ENCODE results near the gene AFDN. TPM values are rescaled to one million over a fixed set of nuclear protein-coding genes. Genes with fewer than 3 reads are reported as not detected.
A peak's percentile ranks its signal among the peaks of the same experiment; 100 is the strongest.

The AFDN gene
- polyA plus RNA-seq, 2 donors: 91.7 to 124 TPM

GRCh38 chr6:167796192-167796981 is 30.3 kb upstream of the AFDN start:
- H3K27ac ChIP-seq (ENCODE audit: low read depth in 2 of 2, low read length in 1 of 2): no peak overlapping the region
- no peaks in the 10 kb centered on the region for H3K36me3 ChIP-seq (ENCODE audit: control insufficient read depth in 2 of 2, insufficient read depth in 2 of 2, low read length in 1 of 2)
- H3K9me3 ChIP-seq (ENCODE audit: control insufficient read depth in 2 of 2, insufficient read depth in 1 of 2, low read depth in 1 of 2, low read length in 1 of 2): peaks cover 3% of the 10 kb centered on the region in 2 donors
- 20 to 33% methylated on average over 36 to 43 of the region's 43 CpGs for WGBS, 2 donors
- peaks cover 3 to 9% of the 10 kb centered on the region in 2 donors for H3K4me1 ChIP-seq (ENCODE audit: control insufficient read depth in 2 of 2, insufficient read depth in 2 of 2, low read length in 1 of 2)
- H3K27me3 ChIP-seq (ENCODE audit: control insufficient read depth in 1 of 2, insufficient read depth in 2 of 2, low read length in 2 of 2): no peaks in the 10 kb centered on the region
- H3K4me3 ChIP-seq (ENCODE audit: low read depth in 1 of 2, low read length in 2 of 2): peak overlapping the region; percentile 43 to 46

GRCh38 chr6:167797011-167797471 is 29.7 kb upstream of the AFDN start:
- Histone ChIP-seq H3K36me3 (ENCODE audit: control insufficient read depth in 2 of 2, insufficient read depth in 2 of 2, low read length in 1 of 2) (no peaks in the 10 kb centered on the region), H3K4me1 (ENCODE audit: control insufficient read depth in 2 of 2, insufficient read depth in 2 of 2, low read length in 1 of 2) (peaks cover 3 to 9% of the 10 kb centered on the region in 2 donors), H3K27me3 (ENCODE audit: control insufficient read depth in 1 of 2, insufficient read depth in 2 of 2, low read length in 2 of 2) (no peaks in the 10 kb centered on the region), H3K27ac (ENCODE audit: low read depth in 2 of 2, low read length in 1 of 2) (no peak overlapping the region), H3K4me3 (ENCODE audit: low read depth in 1 of 2, low read length in 2 of 2) (peak overlapping the region; percentile 43 to 46), H3K9me3 (ENCODE audit: control insufficient read depth in 2 of 2, insufficient read depth in 1 of 2, low read depth in 1 of 2, low read length in 1 of 2) (peaks cover 3% of the 10 kb centered on the region in 2 donors)
- WGBS, 2 donors: 68 to 81% methylated on average over 28 to 31 of the region's 31 CpGs

GRCh38 chr6:167797476-167798265 is 29.0 kb upstream of the AFDN start:
- no peak overlapping the region for H3K27ac ChIP-seq (ENCODE audit: low read depth in 2 of 2, low read length in 1 of 2)
- H3K4me1 ChIP-seq (ENCODE audit: control insufficient read depth in 2 of 2, insufficient read depth in 2 of 2, low read length in 1 of 2): peaks cover 3 to 9% of the 10 kb centered on the region in 2 donors
- 89 to 90% methylated on average over 20 of the region's 20 CpGs for WGBS, 2 donors
- no peaks in the 10 kb centered on the region for H3K27me3 ChIP-seq (ENCODE audit: control insufficient read depth in 1 of 2, insufficient read depth in 2 of 2, low read length in 2 of 2)
- H3K4me3 ChIP-seq (ENCODE audit: low read depth in 1 of 2, low read length in 2 of 2): no peak overlapping the region
- peaks cover 3% of the 10 kb centered on the region in 2 donors for H3K9me3 ChIP-seq (ENCODE audit: control insufficient read depth in 2 of 2, insufficient read depth in 1 of 2, low read depth in 1 of 2, low read length in 1 of 2)
- no peaks in the 10 kb centered on the region for H3K36me3 ChIP-seq (ENCODE audit: control insufficient read depth in 2 of 2, insufficient read depth in 2 of 2, low read length in 1 of 2)

- Histone ChIP-seq H3K9me3 (ENCODE audit: control insufficient read depth in 2 of 2, insufficient read depth in 1 of 2, low read depth in 1 of 2, low read length in 1 of 2) (peaks cover 3% of the 10 kb centered on the region in 2 donors), H3K27me3 (ENCODE audit: control insufficient read depth in 1 of 2, insufficient read depth in 2 of 2, low read length in 2 of 2) (no peaks in the 10 kb centered on the region), H3K4me1 (ENCODE audit: control insufficient read depth in 2 of 2, insufficient read depth in 2 of 2, low read length in 1 of 2) (peaks cover 3 to 9% of the 10 kb centered on the region in 2 donors), H3K27ac (ENCODE audit: low read depth in 2 of 2, low read length in 1 of 2) (no peak overlapping the region), H3K36me3 (ENCODE audit: control insufficient read depth in 2 of 2, insufficient read depth in 2 of 2, low read length in 1 of 2) (no peaks in the 10 kb centered on the region), H3K4me3 (ENCODE audit: low read depth in 1 of 2, low read length in 2 of 2) (no peak overlapping the region)
- WGBS, 2 donors: 90% methylated on average over 12 of the region's 12 CpGs
Observed at GRCh38 chr6:167798453-167798852, 28.3 kb upstream of the AFDN start.

- Histone ChIP-seq H3K27ac (ENCODE audit: low read depth in 2 of 2, low read length in 1 of 2) (peak overlapping the region; percentile 22 to 27), H3K9me3 (ENCODE audit: control insufficient read depth in 2 of 2, insufficient read depth in 1 of 2, low read depth in 1 of 2, low read length in 1 of 2) (peaks cover 3% of the 10 kb centered on the region in 2 donors), H3K36me3 (ENCODE audit: control insufficient read depth in 2 of 2, insufficient read depth in 2 of 2, low read length in 1 of 2) (no peaks in the 10 kb centered on the region), H3K4me1 (ENCODE audit: control insufficient read depth in 2 of 2, insufficient read depth in 2 of 2, low read length in 1 of 2) (peaks cover 3 to 9% of the 10 kb centered on the region in 2 donors), H3K27me3 (ENCODE audit: control insufficient read depth in 1 of 2, insufficient read depth in 2 of 2, low read length in 2 of 2) (no peaks in the 10 kb centered on the region), H3K4me3 (ENCODE audit: low read depth in 1 of 2, low read length in 2 of 2) (no peak overlapping the region)
- 54% methylated on average over 23 of the region's 23 CpGs for WGBS, 2 donors
Observed at GRCh38 chr6:167799033-167799821, 27.5 kb upstream of the AFDN start.

GRCh38 chr6:167800549-167800948 is 26.2 kb upstream of the AFDN start:
- Histone ChIP-seq H3K27ac (ENCODE audit: low read depth in 2 of 2, low read length in 1 of 2) (no peak overlapping the region), H3K36me3 (ENCODE audit: control insufficient read depth in 2 of 2, insufficient read depth in 2 of 2, low read length in 1 of 2) (no peaks in the 10 kb centered on the region), H3K9me3 (ENCODE audit: control insufficient read depth in 2 of 2, insufficient read depth in 1 of 2, low read depth in 1 of 2, low read length in 1 of 2) (peaks cover 3% of the 10 kb centered on the region in 2 donors), H3K4me1 (ENCODE audit: control insufficient read depth in 2 of 2, insufficient read depth in 2 of 2, low read length in 1 of 2) (peaks cover 3 to 7% of the 10 kb centered on the region in 2 donors), H3K4me3 (ENCODE audit: low read depth in 1 of 2, low read length in 2 of 2) (no peak overlapping the region), H3K27me3 (ENCODE audit: control insufficient read depth in 1 of 2, insufficient read depth in 2 of 2, low read length in 2 of 2) (no peaks in the 10 kb centered on the region)
- 87 to 94% methylated on average over 6 of the region's 6 CpGs for WGBS, 2 donors

- 71 to 82% methylated on average over 1 of the region's 1 CpG for WGBS, 2 donors
- Histone ChIP-seq H3K9me3 (ENCODE audit: control insufficient read depth in 2 of 2, insufficient read depth in 1 of 2, low read depth in 1 of 2, low read length in 1 of 2) (peaks cover 3% of the 10 kb centered on the region in 2 donors), H3K4me3 (ENCODE audit: low read depth in 1 of 2, low read length in 2 of 2) (no peak overlapping the region), H3K4me1 (ENCODE audit: control insufficient read depth in 2 of 2, insufficient read depth in 2 of 2, low read length in 1 of 2) (peaks cover 3 to 8% of the 10 kb centered on the region in 2 donors), H3K27me3 (ENCODE audit: control insufficient read depth in 1 of 2, insufficient read depth in 2 of 2, low read length in 2 of 2) (no peaks in the 10 kb centered on the region), H3K36me3 (ENCODE audit: control insufficient read depth in 2 of 2, insufficient read depth in 2 of 2, low read length in 1 of 2) (no peaks in the 10 kb centered on the region), H3K27ac (ENCODE audit: low read depth in 2 of 2, low read length in 1 of 2) (no peak overlapping the region)
Observed at GRCh38 chr6:167801263-167801662, 25.4 kb upstream of the AFDN start.

GRCh38 chr6:167802339-167802738 is 24.4 kb upstream of the AFDN start:
- Histone ChIP-seq H3K27me3 (ENCODE audit: control insufficient read depth in 1 of 2, insufficient read depth in 2 of 2, low read length in 2 of 2) (no peaks in the 10 kb centered on the region), H3K4me3 (ENCODE audit: low read depth in 1 of 2, low read length in 2 of 2) (no peak overlapping the region), H3K9me3 (ENCODE audit: control insufficient read depth in 2 of 2, insufficient read depth in 1 of 2, low read depth in 1 of 2, low read length in 1 of 2) (no peaks in the 10 kb centered on the region), H3K36me3 (ENCODE audit: control insufficient read depth in 2 of 2, insufficient read depth in 2 of 2, low read length in 1 of 2) (no peaks in the 10 kb centered on the region), H3K4me1 (ENCODE audit: control insufficient read depth in 2 of 2, insufficient read depth in 2 of 2, low read length in 1 of 2) (peaks cover 3% of the 10 kb centered on the region in 2 donors), H3K27ac (ENCODE audit: low read depth in 2 of 2, low read length in 1 of 2) (no peak overlapping the region)
- 91 to 99% methylated on average over 3 of the region's 3 CpGs for WGBS, 2 donors

GRCh38 chr6:167803816-167804215 is 22.9 kb upstream of the AFDN start:
- Histone ChIP-seq H3K9me3 (ENCODE audit: control insufficient read depth in 2 of 2, insufficient read depth in 1 of 2, low read depth in 1 of 2, low read length in 1 of 2) (no peaks in the 10 kb centered on the region), H3K4me1 (ENCODE audit: control insufficient read depth in 2 of 2, insufficient read depth in 2 of 2, low read length in 1 of 2) (peaks cover 3% of the 10 kb centered on the region in 2 donors), H3K4me3 (ENCODE audit: low read depth in 1 of 2, low read length in 2 of 2) (no peak overlapping the region), H3K36me3 (ENCODE audit: control insufficient read depth in 2 of 2, insufficient read depth in 2 of 2, low read length in 1 of 2) (no peaks in the 10 kb centered on the region), H3K27me3 (ENCODE audit: control insufficient read depth in 1 of 2, insufficient read depth in 2 of 2, low read length in 2 of 2) (no peaks in the 10 kb centered on the region), H3K27ac (ENCODE audit: low read depth in 2 of 2, low read length in 1 of 2) (no peak overlapping the region)
- 94 to 95% methylated on average over 8 of the region's 8 CpGs for WGBS, 2 donors

Data from esophagus (tissue), 2 donors.